22Rv1 (cell line): Measurements from ENCODE around the gene COL18A1.

Experiments
- CTCF ChIP-seq: fragments of 450-650 bp; IDR thresholded peaks from 2 replicates; pipeline ENCODE4 v1.5.1; 2017; ENCODE audit warnings: mild to moderate bottlenecking
- ZFX ChIP-seq: fragments of 450-650 bp; IDR thresholded peaks from 2 replicates; pipeline ENCODE4 v1.6.1; 2017; ENCODE audit warnings: antibody characterized with exemption, borderline replicate concordance

GRCh38 chr21:45478816-45479669, 74.1 kb downstream of the COL18A1 start:
- no peak for TF ChIP-seq CTCF
- TF ChIP-seq ZFX = no peak
